HFF-Myc (cell line): ENCODE measurements around the gene UBXN1.
A peak's percentile ranks its signal among the peaks of the same experiment; 100 is the strongest.

Experiments used
- DNase-seq: peaks from one replicate; pipeline ENCODE4 v3.0.0-alpha.2; 2011; ENCODE audit warnings: low read depth; ENCODE audit errors: extremely low read depth
- H3K4me3 ChIP-seq: replicated peaks from 2 replicates; pipeline ENCODE4 v1.5.1; 2011; ENCODE audit warnings: low read depth, mild to moderate bottlenecking, control low read depth, low read length
- CTCF ChIP-seq: IDR thresholded peaks from 2 replicates; pipeline ENCODE4 v1.5.1; 2012; ENCODE audit warnings: mild to moderate bottlenecking, low read depth, low read length, control low read depth; ENCODE audit errors: missing control alignments

The UBXN1 gene

GRCh38 chr11:62673196-62673525 is 5.7 kb downstream of the UBXN1 start:
- no peak for DNase-seq
- no peak for TF ChIP-seq CTCF
- H3K4me3 ChIP-seq, result peak overlapping the region; percentile 78

- H3K4me3 ChIP-seq, result peak within 1 kb of the TSS; percentile 78
- peak; percentile 81 for DNase-seq
- no peak for TF ChIP-seq CTCF
These were observed 7.1 kb downstream of the UBXN1 start, which contains the start of the genes LBHD1 and UQCC3 for GRCh38 chr11:62671608-62672389. Gene LBHD1 (minus strand): TSS chr11:62672267. CDS start chr11:62670031, 2,236 bp downstream. Gene UQCC3 (plus strand): TSS chr11:62671673. CDS start chr11:62671746, 73 bp downstream.

- TF ChIP-seq CTCF, result no peak
- DNase-seq, result no peak
These were observed 7.7 kb downstream of the UBXN1 start for GRCh38 chr11:62671236-62671607.

GRCh38 chr11:62669420-62670161 is 9.3 kb downstream of the UBXN1 start:
- TF ChIP-seq CTCF, result no peak
- DNase-seq, result no peak
- peak overlapping the region; percentile 78 for H3K4me3 ChIP-seq

More at GRCh38 chr11:62671236-62671607, 7.7 kb downstream of the UBXN1 start:
- peak overlapping the region; percentile 78 for H3K4me3 ChIP-seq

- H3K4me3 ChIP-seq, result peak overlapping the region; percentile 98
- no peak for TF ChIP-seq CTCF
- DNase-seq, result no peak
These were observed 11.4 kb downstream of the UBXN1 start for GRCh38 chr11:62667460-62667859.

- H3K4me3 ChIP-seq, result peak overlapping the region; percentile 98
- no peak for TF ChIP-seq CTCF
- no peak for DNase-seq
These were observed 12.5 kb downstream of the UBXN1 start for GRCh38 chr11:62666259-62666926.
